ENCODE results near the gene ATP9B.
"Not testable (repeated sequence)": the region's sequence is repeated elsewhere in the genome, so short reads cannot be mapped to it uniquely, and the experiment has no call there.

ATP9B gene

GRCh38 chr18:79136742-79137141, 67.5 kb downstream of the ATP9B start:
- no peak for DNase-seq

DNA sequence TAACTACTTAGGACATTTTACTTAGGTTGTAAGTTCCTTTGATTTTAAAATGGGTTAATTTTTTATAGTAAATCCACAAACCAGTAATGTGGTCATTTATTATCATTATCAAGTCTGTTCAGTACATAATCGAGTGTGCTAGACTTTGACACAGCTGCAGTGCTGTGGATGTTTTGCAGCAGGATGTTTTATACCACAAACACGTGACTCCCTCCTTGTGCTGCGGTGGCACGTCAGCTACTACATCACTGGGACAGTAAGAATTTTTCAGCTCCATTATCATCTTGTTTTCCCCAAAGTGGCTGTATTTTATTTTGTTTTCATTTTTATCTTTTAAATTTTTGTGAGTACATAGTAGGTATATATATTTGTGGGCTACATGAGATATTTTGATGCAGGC, 70.0 kb downstream of the ATP9B start:
- DNase-seq = peak; percentile 16

DNA sequence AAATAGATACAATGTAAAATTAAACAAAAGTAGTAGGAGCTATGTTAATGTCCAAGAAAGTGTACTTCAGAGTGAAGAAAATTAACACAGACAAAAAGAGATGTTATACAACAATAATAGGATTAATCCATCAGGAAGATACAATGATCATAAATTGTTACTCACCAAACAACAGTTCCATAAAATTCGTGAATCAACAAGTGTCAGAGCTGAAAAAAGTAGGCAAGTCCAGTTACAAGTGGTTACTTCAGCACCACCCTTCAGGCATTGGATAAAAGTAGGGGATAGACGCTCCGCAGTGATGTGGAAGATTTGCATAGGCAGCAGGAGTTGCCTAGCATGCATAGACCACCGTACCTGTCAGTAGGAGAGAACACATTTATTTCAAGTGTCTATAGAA, 77.8 kb downstream of the ATP9B start:
- no peak for DNase-seq

- no peak for DNase-seq
Observed at GRCh38 chr18:79151191-79151590, 82.0 kb downstream of the ATP9B start.

GRCh38 chr18:79156327-79156726, 87.1 kb downstream of the ATP9B start:
- no peak for DNase-seq

- DNase-seq = no peak
Observed at GRCh38 chr18:79164706-79165105, 95.5 kb downstream of the ATP9B start.

DNA sequence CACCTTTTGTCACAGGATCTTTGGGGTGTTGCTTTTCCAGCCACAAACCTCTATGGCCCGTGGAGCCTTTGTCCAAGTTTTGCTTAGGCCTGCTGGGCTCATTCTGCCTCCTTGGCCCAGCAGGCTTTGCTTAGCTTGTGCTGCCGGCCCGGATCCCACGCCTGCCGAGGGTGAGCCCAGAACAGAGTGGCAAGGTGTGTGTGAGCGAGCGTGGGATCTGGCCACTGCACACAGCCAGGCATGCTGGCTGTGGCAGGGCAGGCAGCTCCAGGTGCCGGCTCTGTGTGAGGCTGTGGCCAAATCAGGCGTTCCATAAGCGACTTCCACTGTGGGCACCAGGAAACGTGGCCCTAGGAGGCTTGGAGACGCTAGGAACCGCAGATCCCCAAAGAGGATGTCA, 97.5 kb downstream of the ATP9B start:
- DNase-seq = no peak

DNA sequence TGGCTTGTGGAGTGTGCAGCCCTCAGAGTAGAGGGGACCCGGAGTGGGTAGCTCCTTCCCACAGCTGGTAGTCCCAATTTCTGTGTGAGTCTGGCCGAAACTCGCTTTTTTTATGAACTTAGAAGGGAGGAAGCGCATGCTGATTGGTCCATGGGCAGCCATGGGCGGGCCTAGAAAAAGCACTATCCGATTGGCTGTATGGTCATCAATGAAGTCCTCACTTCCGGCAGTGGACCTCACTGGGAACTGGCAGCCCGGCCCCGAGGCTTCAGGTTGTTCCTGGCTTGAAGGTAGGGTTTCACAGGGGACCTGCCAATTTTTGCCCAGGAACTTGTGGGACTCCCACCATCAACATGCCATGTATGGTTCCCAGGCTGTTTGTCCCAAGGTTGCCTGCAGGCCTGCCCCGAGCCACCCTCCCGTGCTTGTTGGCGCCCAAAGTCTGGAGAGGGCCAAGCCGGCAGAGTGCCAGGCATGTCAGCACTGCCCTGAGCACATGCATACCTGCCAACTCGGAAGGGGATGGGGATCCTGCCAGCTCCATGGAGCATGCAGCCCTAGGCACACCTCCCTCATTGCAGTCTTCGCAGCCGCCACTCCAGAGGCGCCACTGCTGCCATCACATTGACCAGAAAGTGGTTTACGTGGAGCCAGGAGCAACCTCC, 98.5 kb downstream of the ATP9B start:
- DNase-seq = no peak

- no peak for DNase-seq
Observed at GRCh38 chr18:79169958-79170555, 100.9 kb downstream of the ATP9B start.

- DNase-seq = not testable (repeated sequence)
Observed at GRCh38 chr18:79172331-79172730, 103.1 kb downstream of the ATP9B start.

DNA sequence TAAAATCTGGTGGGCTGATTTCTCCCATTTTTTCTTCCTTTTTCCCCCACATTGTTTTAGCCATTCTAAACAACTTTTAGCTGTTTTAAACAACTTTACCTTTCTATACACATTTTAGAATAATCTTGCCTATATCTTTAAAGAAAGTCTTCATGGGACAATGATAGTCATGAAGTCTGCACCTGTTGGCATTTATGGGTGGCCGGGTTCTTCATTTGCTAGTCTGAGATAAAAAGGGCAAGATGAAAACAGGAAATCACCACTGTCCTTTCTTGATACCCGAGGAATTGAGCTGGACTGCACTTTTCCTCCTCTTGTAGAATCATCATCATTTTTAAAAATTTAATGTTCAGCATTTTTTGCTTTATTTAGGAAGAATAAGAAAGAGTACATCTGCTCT, 104.5 kb downstream of the ATP9B start:
- no peak for DNase-seq

GRCh38 chr18:79178113-79178531, 108.9 kb downstream of the ATP9B start:
- DNase-seq = no peak

DNA sequence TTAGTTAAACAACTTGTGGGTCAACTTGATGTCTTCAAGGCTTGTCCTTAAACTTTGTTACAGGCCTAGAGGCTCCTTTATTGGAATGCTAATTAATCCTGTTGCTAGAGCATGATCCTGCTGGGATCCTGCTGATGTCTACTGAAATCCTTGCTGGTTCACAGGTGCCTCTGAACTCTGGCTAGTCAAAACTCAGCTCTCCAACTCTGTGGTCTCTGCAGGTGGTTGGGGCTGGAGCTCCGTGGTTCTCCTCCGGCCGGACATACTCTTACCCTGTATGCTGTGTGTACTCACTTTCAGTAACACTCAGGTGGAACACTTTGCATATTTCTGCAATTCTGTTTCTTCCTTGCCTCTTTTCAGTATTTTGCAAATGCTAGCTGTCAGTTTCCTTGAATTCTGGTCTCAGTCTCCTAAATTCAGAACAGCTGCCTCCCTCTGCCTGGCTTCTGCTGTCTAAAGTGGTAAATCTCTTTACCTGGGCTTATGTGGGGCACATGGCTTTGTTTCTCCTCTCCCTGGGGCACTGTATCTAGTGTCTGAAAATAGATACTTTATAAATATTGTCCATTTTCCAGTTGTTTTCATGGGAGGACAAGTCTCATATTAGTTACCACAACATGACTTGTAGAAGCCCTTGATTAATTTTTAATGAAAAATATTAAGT, 113.0 kb downstream of the ATP9B start:
- no peak for DNase-seq

DNA sequence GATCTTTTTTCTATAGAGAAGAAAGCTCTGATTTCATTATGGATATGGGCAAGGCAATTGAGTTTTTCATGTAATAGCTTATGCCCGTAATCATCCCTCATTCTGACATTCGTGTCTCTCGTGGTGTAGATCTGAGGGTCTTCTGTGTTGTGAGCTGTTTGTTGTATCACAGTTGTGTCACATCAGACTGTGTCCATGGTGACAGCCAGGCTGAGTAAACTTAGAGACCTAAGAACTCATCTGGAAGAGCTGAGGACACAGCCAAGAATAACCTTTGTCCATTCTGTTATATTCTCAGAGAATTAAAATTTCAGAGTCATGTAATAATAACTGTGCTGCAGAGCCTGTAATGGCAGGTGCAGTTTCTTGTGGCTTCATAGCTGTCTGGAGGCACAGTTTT, 116.5 kb downstream of the ATP9B start:
- no peak for DNase-seq

- DNase-seq = no peak
Observed at GRCh38 chr18:79186649-79187048, 117.5 kb downstream of the ATP9B start.

DNA sequence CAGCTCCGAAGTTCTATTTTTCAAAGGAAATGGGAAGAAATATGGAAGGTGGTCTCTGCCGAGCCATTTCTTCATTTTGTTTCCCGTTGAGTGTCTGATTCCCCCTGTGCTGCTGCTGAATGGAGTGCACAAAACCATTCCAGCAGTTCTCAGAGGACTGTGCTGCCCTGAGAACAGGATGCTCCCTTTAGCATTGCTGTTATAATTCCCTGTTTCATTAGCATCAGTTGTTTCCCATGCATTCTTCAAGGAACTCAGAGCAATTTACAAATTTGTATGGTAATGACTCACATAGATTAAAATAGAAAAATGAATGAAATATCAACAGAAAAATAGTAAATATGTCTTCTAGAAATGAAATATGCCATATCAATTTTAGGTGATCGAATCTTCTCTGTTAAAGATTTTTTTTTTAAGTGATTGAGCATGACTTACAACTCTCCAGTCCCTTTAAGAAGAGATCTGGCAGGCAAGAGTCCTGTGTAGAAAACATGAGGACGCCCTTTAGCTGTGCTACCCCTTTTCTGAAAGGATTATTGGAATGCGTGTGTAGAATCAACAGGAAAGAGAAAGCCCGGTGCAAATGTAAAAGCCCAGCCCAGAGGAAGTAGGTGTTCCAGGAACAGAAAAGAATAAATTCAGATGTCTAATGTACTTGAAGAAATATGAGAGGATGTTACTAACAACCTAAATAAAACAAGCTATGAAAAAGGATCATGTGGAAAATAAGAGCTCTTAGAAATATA, 118.5 kb downstream of the ATP9B start:
- DNase-seq = no peak

GRCh38 chr18:79191418-79191817, 122.2 kb downstream of the ATP9B start:
- no peak for DNase-seq

DNA sequence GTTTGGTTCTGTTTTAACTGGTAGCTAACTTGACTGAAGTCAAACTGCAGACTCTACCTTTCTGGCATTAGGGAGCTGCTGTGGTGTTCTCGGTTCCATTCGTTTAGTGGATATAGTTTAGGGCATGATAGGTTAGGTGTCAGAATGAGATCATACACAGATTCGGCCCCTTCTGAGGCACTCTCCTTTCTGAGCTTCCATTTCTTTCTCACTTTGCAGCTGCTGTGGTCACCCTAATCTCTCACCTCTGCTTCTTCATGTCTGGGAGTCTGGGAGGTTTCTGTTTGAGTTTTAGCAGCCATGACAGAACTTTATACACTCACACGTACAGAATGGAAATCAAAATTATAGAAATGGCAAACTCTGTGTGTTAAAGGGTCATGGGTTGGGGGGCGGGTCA, 122.8 kb downstream of the ATP9B start:
- DNase-seq = no peak

- no peak for DNase-seq
Observed at GRCh38 chr18:79193826-79194225, 124.6 kb downstream of the ATP9B start.

DNA sequence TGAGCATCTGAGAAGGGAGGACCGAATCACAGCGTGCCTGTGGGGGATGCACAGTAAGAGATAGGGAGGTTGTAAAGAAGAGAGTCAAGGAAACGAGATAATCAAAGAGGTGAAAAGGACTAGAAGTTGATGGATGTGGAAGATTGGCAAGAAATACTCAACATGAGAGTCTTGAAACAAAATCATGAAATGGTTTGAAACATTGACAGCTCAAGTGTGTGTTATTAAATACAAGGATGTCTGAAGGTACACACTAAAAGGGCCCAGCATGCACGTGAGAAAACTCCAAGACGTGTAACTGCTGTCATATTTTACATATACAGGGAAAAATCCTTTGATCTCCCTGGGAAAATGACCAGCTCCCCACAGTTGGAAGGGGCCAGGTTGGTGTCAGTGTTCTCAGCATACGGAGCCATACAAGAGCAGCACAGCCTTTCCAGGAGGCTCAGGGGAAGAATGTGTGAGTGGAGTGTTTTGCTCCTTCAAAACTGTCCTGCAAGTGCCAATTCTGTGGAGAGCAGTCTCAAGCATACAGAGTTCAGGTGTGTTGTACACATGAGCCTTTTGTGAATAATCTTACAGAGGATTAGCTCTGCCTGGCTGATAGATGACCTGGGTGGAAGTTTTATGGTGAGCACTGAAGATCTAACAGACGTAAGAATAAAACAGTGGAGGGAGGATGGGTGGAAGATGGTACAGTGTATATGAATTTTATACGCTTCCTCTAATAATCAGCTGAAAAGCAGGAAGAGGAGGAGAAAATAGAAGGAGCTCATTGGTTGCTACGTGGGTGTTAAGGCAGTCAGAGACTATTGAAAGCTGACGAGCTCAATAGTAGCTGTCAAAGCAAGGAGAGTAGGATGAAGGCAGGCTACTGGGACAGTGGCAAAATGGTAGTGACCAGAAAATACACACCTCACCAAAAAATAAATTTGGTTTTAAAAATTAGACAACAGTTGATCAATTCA, 126.8 kb downstream of the ATP9B start:
- DNase-seq = no peak

DNA sequence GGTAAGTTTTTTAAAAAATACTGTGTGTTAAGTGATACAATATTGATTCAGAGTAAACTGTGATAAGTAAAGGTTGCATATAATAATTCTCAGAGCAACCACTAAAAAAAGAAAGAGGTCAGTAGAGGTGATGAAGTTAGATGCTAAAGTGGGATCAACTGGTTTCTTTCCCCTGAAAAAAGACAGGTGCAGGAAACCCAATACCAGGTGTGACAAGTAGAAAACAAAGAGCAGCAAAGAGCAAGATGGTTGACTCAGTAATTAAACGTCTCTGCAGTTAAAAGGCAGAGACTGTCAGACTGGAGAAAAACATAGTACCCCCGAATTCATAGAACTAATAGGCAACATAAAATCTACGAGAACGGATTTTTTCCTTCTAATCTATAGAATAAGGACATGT, 128.3 kb downstream of the ATP9B start:
- DNase-seq = no peak

DNA sequence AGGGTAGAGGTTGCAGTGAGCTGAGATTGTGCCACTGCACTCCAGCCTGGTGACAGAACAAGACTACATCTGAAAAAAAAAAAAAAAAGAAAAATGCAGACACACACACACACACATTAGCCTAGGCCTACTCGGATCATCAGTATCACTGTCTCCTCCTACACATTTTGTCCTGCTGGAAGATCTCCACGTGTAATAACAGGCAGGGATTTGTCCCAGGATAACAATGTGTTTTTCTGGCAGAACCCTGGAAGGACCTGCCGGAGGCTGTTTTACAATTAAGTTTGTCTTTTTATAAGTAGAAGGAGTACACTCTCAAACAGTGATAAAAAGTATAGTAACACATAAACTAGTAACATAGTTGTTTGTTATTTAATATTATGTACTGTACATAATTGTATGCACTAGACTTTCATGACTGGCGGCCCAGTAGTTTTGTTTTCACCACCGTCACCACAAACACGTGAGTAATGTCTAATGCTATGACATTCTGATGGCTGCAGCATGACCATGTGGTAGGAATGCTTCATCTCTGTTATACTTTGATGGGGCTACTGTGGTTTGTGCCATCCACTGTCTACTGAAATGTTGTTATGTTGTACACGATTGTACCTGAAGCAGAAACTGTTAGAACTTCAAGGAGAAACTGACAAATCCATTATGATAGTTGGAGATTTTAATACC, 130.6 kb downstream of the ATP9B start:
- no peak for DNase-seq

Measured in CD4-positive, alpha-beta T cell treated with Interleukin-6 for 4 hours (primary cell).